Stimulated activated CD4-positive, alpha-beta T cell treated with anti-CD3 and anti-CD28 coated beads, Interleukin-12 subunit alpha, Interleukin-12 subunit beta, amount 100 ng/mL, for 24 hours (primary cell): Measurements from ENCODE around the gene CEP78.
"Not testable (repeated sequence)": the region's sequence is repeated elsewhere in the genome, so short reads cannot be mapped to it uniquely, and the experiment has no call there.

ENCODE experiments used
- DNase-seq, 2 experiments: peaks; one replicate each; pipeline ENCODE4 v3.0.0-alpha.2; 2020; ENCODE audit warnings: low read depth in 2 of 2

CEP78 gene

DNA sequence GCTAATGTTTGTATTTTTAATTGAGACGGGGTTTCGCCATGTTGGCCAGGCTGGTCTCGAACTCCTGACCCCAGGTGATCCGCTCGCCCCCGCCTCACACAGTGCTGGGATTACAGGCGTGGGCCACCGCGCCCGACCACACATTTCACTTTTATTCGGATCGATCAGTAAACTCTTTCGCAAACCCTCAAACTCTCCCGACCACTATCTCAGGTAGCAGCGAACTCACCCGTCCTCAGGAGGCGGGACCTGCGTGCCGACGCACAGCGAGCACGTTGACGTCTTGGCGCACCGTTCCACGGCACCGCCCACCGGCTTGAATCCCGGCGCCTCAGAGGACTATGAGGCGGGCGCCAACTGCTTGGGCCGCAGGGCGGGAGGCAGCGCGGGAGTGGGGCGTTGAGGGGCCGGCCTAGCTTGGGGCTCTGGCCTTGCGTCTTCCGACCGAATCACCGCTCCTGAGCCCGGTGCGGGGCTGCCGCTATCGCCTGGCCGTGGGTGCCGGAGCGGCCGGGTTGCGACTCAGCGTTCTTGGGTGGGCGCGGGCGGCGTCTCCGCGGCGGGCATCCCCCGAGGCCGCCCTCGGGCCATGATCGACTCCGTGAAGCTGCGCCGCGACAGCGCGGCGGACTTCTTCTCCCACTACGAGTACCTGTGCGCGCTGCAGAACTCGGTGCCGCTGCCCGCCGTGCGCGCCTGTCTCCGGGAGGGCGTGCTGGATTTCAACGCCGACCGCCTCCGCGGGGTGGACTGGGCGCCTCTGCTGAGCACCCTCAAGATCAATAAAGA is at the start of gene CEP78:
Gene CEP78 (plus strand): TSS at position 314 of the 789 bp plus-strand sequence. CDS start 276 bp downstream, at position 590.
- DNase-seq = peak; percentile 84 to 85

DNA sequence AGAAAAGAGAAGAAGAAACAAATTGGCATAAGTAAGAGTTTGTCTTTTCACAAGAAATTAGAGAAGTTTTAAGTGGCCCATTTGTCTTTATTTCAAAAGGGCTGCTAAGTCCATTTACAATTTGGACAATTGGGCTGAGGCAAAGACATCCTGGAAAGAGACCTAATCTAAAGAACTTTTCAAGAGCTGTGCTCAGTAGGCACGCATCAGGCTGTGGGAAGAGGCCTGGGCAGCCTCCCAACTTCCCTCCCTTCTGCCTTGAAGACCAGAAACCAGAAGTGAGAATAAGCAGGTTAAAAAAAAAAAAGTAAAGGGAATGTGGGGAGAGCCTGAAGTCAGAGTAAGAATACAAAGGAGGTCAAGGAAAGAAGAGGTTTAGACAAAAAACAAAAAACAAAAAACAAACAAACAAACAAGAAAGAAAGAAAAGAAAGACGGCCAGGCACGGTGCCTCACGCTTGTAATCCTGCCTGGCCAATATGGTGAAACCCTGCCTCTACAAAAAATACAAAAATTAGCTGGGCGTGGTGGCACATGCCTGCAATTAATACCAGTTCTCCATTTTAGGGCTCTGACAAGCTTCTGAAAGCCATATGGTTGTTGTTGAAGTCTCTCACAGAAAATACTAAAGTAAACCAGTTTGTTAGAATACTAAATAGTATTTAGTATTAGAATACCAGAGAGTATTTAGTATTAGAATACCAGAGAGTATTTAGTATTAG is 48.0 kb upstream of the CEP78 start:
- no peak for DNase-seq

GRCh38 chr9:78188594-78188993 is 47.3 kb upstream of the CEP78 start:
- no peak for DNase-seq

GRCh38 chr9:78189001-78189400 is 46.9 kb upstream of the CEP78 start:
- DNase-seq = no peak

DNA sequence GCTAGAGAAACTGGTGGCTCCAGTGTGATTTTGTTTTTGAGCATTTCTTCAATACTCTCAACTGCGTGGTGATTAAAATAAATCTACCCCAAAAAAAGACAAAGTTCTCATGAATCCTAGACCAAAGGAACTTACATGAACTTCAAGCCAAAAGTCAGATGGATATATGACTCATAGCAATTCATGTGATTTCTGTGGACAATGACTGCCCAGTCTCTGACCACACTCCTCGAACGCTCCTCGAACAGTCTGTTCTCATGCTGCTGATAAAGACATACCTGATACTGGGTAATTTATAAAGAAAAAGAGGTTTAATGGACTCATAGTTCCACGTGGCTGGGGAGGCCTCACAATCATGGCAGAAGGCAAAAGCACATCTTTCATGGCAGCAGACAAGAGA is 46.4 kb upstream of the CEP78 start:
- no peak for DNase-seq

GRCh38 chr9:78191931-78192330 is 43.9 kb upstream of the CEP78 start:
- DNase-seq = no peak

GRCh38 chr9:78196258-78196657 is 39.6 kb upstream of the CEP78 start:
- DNase-seq = no peak

DNA sequence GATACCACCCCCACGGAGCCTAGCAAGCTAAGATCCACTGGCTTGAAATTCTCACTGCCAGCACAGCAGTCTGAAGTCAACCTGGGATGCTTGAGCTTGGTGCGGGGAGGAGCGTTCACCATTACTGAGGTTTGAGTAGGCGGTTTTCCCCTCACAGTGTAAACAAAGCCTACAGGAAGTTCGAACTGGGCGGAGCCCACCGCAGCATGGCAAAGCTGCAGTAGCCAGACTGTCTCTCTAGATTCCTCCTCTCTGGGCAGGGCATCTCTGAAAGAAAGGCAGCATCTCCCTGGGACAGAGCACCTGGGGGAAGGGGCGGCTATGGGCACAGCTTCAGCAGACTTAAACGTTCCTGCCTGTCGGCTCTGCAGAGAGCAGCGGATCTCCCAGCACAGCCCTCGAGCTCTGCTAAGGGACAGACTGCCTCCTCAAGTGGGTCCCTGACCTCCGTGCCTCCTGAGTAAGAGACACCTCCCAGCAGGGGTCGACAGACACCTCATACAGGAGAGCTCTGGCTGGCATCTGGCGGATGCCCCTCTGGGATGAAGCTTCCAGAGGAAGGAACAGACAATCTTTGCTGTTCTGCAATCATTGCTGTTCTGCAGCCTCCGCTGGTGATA is 34.6 kb upstream of the CEP78 start:
- peak; percentile 5 to 32 for DNase-seq

- no peak for DNase-seq
Measured at GRCh38 chr9:78207319-78207718, 28.6 kb upstream of the CEP78 start.

DNA sequence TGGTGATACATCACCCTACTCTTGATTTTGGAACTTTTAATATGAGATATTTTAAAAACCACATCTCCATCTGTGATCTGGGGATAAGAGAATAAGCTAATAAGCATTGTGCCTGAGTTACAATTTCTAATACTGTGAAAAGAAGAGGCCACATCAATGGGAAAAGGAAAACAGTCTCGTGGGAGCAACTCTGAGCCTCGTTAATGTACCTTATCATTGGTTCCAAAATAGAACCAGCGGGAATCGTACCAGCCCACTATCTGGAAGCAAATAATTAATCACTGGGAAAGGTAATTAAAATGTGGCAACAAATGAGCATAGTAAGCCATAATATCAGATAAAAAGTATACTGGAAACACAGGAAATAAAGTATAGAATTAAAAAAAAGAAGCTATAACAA is 28.0 kb upstream of the CEP78 start:
- no peak for DNase-seq

DNA sequence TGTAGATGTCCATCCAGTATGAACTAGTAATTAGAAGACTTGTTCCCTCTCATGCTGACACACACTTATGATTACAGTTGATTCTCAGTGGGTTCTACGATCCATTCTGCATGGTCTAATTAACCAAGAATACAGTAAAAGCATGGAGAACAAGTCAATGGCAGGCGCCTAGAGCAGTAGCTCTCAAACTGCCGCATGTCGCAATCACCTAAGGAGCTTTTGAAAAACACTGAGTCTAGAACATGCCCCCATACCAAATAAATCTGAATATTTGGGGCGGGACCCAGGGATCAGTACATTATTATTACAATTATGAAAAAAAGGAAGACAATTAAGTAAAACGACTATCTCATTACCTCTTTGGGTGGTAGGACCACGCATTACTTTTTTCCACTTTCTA is 26.7 kb upstream of the CEP78 start:
- no peak for DNase-seq

- DNase-seq = no peak
Measured at GRCh38 chr9:78210841-78211301, 25.0 kb upstream of the CEP78 start.

GRCh38 chr9:78212868-78213267 is 23.0 kb upstream of the CEP78 start:
- DNase-seq = no peak

DNA sequence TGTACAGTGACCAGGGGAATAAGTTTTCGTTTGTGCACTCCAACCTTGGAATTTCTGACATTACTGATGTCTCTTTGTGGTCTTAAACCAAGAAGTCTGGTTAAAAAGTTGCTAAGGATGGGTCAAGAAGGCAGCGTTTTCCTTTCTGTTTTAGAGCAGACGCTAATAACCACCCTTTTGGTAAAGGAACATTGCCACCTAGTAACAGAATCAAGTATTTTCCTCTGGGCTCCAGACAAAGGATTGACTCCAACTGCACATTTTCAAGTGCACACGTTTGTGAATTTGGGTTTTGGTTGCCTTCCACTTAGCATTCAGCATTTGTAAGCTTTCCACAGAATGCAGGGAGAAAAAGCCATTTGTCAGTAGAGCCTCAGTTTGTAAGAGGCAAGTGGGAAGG is 22.2 kb upstream of the CEP78 start:
- no peak for DNase-seq

GRCh38 chr9:78214492-78214891 is 21.4 kb upstream of the CEP78 start:
- DNase-seq = no peak

DNA sequence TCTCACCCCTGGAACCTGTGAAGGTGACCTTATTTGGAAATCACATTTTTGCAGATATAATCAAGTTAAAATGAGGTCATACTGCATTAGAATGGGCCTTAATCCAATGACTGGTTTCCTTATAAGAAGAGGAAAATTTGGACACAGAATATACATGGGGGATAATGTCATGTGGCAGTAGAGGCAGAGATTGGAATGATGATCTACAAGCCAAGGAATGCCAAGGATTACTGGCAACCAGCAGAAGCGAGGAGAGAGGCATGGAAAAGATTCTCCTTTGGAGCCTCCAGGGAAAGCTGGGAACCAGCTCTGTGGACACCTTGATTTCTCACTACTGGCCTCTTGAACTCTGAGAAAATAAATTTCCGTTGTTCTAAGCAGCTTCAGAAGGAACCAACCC is 20.2 kb upstream of the CEP78 start:
- no peak for DNase-seq

- no peak for DNase-seq
Measured at GRCh38 chr9:78218890-78219289, 17.0 kb upstream of the CEP78 start.

- DNase-seq = no peak
Measured at GRCh38 chr9:78221425-78221824, 14.4 kb upstream of the CEP78 start.

DNA sequence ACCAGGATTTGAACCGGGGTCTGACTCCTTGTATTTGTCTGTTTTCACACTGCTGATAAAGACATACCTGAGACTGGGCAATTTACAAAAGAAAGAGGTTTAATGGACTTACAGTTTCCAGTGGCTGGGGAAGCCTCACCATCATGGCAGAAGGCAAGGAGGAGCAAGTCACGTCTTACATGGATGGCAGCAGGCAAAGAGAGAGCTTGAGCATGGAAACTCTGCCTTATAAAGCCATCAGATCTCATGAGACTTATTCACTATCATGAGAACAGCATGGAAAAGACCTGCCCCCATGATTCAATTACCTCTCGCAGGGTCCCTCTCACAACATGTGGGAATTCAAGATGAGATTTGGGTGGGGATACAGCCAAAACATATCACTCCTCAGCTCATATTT is 14.0 kb upstream of the CEP78 start:
- DNase-seq = not testable (repeated sequence)

- no peak for DNase-seq
Measured at GRCh38 chr9:78230761-78231160, 5.1 kb upstream of the CEP78 start.

GRCh38 chr9:78232471-78232870 is 3.4 kb upstream of the CEP78 start:
- DNase-seq = not testable (repeated sequence)

DNA sequence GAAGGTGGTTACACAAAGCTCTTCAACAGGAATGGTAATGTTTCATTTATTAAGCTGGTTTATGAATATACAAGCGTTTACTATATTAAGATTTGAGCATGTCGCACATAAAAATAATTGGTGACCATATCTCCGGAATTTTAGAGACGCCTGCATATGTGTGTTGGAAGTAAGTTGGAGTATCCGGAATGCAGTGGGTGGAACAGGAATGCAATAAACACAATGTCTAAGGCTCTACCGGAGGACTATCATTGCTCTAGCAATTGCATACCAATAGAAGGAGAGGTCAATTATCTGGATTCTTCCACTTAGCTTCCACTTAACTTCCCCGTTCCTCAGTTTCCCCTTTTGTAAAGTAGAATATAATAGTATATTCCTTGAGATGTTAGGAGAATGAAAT is 1.1 kb upstream of the CEP78 start:
- DNase-seq = no peak
